H1 (cell line): ENCODE data around the gene FSTL4. TPM values are rescaled to one million over a fixed set of nuclear protein-coding genes. Genes with fewer than 3 reads are reported as not detected.
A peak's percentile ranks its signal among the peaks of the same experiment; 100 is the strongest.

Experiments used
- CTCF ChIA-PET: fragments of 300-600 bp; sonication (Branson Sonifier 250); formaldehyde crosslinking; loops from one replicate; lab custom pipeline; 2021; ENCODE audit not compliant: partially characterized antibody; lab: Charles Lee
- POLR2A ChIA-PET: fragments of 300-600 bp; sonication (Branson Sonifier 250); formaldehyde crosslinking; loops from one replicate; lab custom pipeline; 2021; ENCODE audit warnings: inconsistent platforms; ENCODE audit not compliant: partially characterized antibody; lab: Charles Lee
- DNase-seq, 2 experiments: peaks; one replicate each; pipeline versions ENCODE4 v3.0.0 to v3.0.0-alpha.2; 2010 to 2022; ENCODE audit warnings: low spot score in 2 of 2, low read depth in 1 of 2, mixed read lengths in 1 of 2
- FAIRE-seq: peaks from 2 replicates; lab custom pipeline; 2011; peaks lifted over from hg19 to GRCh38; lab: Jason Lieb, UNC
- H2AFZ ChIP-seq: 2 replicates; pipeline ENCODE4 v1.8.1; 2012; ENCODE audit warnings: low read length, inconsistent platforms
- H2AK5ac ChIP-seq: 2 replicates; pipeline ENCODE4 v1.6.1; 2013; ENCODE audit warnings: low read depth, low read length
- H2BK120ac ChIP-seq: replicated peaks from 2 replicates; pipeline ENCODE3; 2013; ENCODE audit warnings: low read depth, low read length, inconsistent platforms
- H2BK12ac ChIP-seq: 2 replicates; pipeline ENCODE4 v1.6.1; 2013; ENCODE audit warnings: low read depth, low read length
- H2BK15ac ChIP-seq: 2 replicates; pipeline ENCODE4 v1.6.1; 2013; ENCODE audit warnings: low read length
- H2BK20ac ChIP-seq: 2 replicates; pipeline ENCODE4 v1.6.1; 2013; ENCODE audit warnings: low read length
- H2BK5ac ChIP-seq: 2 replicates; pipeline ENCODE4 v1.6.1; 2013; ENCODE audit warnings: low read depth, low read length
- H3K14ac ChIP-seq: 2 replicates; pipeline ENCODE4 v1.6.1; 2013; ENCODE audit warnings: inconsistent platforms; ENCODE audit not compliant: insufficient read length
- H3K18ac ChIP-seq: 2 replicates; pipeline ENCODE4 v1.6.1; 2013; ENCODE audit warnings: low read length; ENCODE audit errors: extremely low read depth
- H3K23ac ChIP-seq: 2 replicates; pipeline ENCODE4 v1.6.1; 2013; ENCODE audit warnings: inconsistent platforms; ENCODE audit not compliant: insufficient read length
- H3K23me2 ChIP-seq: 2 replicates; pipeline ENCODE4 v1.6.1; 2013; ENCODE audit warnings: low read depth, low read length
- H3K27ac ChIP-seq: 2 replicates; pipeline ENCODE4 v1.6.1; 2011; ENCODE audit warnings: low read depth, low read length, inconsistent platforms
- H3K27me3 ChIP-seq, 4 experiments: replicated peaks in 1 of 4; 1 replicate in 1 of 4; 2 replicates in 3 of 4; pipeline versions ENCODE4 v1.6.1 to v1.8.1; 2011 to 2013; ENCODE audit warnings: low read length in 3 of 4, mild to moderate bottlenecking in 3 of 4, inconsistent platforms in 2 of 4, mixed read lengths in 2 of 4, moderate library complexity in 1 of 4; ENCODE audit not compliant: control insufficient read depth in 3 of 4, insufficient read depth in 3 of 4; ENCODE audit errors: extremely low read depth in 1 of 4
- H3K36me3 ChIP-seq, 4 experiments: 2 replicates each; pipeline versions ENCODE4 v1.6.1 to v1.8.1; 2011 to 2013; ENCODE audit warnings: mild to moderate bottlenecking in 4 of 4, low read length in 3 of 4, moderate library complexity in 2 of 4, control low read depth in 1 of 4, inconsistent platforms in 1 of 4; ENCODE audit not compliant: insufficient read depth in 4 of 4, control insufficient read depth in 2 of 4
- H3K4ac ChIP-seq: replicated peaks from 2 replicates; pipeline ENCODE3; 2013; ENCODE audit warnings: low read length, low read depth, mixed read lengths, inconsistent platforms; ENCODE audit not compliant: insufficient read length
- H3K4me1 ChIP-seq, 4 experiments: replicated peaks in 1 of 4; 1 replicate in 1 of 4; 2 replicates in 3 of 4; pipeline versions ENCODE4 v1.6.1 to v1.8.1; 2011 to 2013; ENCODE audit warnings: low read length in 3 of 4, inconsistent platforms in 2 of 4, mixed read lengths in 1 of 4; ENCODE audit not compliant: insufficient read depth in 4 of 4, control insufficient read depth in 3 of 4
- H3K4me2 ChIP-seq, 2 experiments: 2 replicates each; pipeline versions ENCODE4 v1.6.1 to v1.8.1; 2011 to 2013; ENCODE audit warnings: low read depth in 2 of 2, low read length in 2 of 2, control low read depth in 1 of 2, inconsistent platforms in 1 of 2, mild to moderate bottlenecking in 1 of 2; ENCODE audit not compliant: insufficient read depth in 1 of 2
- H3K4me3 ChIP-seq, 4 experiments: fragments of 200-600, 300-600 bp in 1 of 4; sonication (generic), shearing (Covaris generic), sonication (Bioruptor Twin) in 1 of 4; 2 replicates each; pipeline versions ENCODE4 v1.5.1 to v1.8.1; 2011 to 2016; ENCODE audit warnings: low read length in 4 of 4, low read depth in 3 of 4, control low read depth in 2 of 4, inconsistent platforms in 2 of 4, mild to moderate bottlenecking in 2 of 4, mixed read lengths in 1 of 4, moderate library complexity in 1 of 4; ENCODE audit not compliant: insufficient read depth in 2 of 4; ENCODE audit errors: extremely low read depth in 1 of 4
- H3K56ac ChIP-seq: replicated peaks from 2 replicates; pipeline ENCODE3; 2013; ENCODE audit warnings: low read depth, mild to moderate bottlenecking, mixed read lengths, low read length, inconsistent platforms; ENCODE audit not compliant: insufficient read length
- H3K79me1 ChIP-seq: 2 replicates; pipeline ENCODE4 v1.6.1; 2013; ENCODE audit warnings: low read depth, low read length, control low read depth
- H3K79me2 ChIP-seq, 2 experiments: 2 replicates each; pipeline versions ENCODE4 v1.6.1 to v1.8.1; 2012 to 2013; ENCODE audit warnings: low read length in 2 of 2, mild to moderate bottlenecking in 2 of 2, inconsistent platforms in 1 of 2; ENCODE audit not compliant: insufficient read depth in 2 of 2, control insufficient read depth in 1 of 2
- H3K9ac ChIP-seq, 4 experiments: replicated peaks in 1 of 4; 1 replicate in 1 of 4; 2 replicates in 3 of 4; pipeline versions ENCODE4 v1.6.1 to v1.8.1; 2011 to 2013; ENCODE audit warnings: low read depth in 3 of 4, low read length in 3 of 4, control low read depth in 2 of 4, mild to moderate bottlenecking in 2 of 4, moderate library complexity in 2 of 4, inconsistent platforms in 1 of 4; ENCODE audit errors: extremely low read depth in 1 of 4
- H3K9me3 ChIP-seq, 2 experiments: 2 replicates each; pipeline versions ENCODE4 v1.6.1 to v1.8.1; 2012 to 2013; ENCODE audit warnings: mild to moderate bottlenecking in 2 of 2, moderate library complexity in 2 of 2, control low read depth in 1 of 2, inconsistent platforms in 1 of 2, low read depth in 1 of 2, low read length in 1 of 2, mixed read lengths in 1 of 2; ENCODE audit not compliant: insufficient read depth in 2 of 2
- H4K20me1 ChIP-seq, 2 experiments: replicated peaks in 1 of 2; 2 replicates each; pipeline versions ENCODE3 to v1.8.1; 2011 to 2013; ENCODE audit warnings: inconsistent platforms in 2 of 2, low read length in 2 of 2, mild to moderate bottlenecking in 1 of 2; ENCODE audit not compliant: insufficient read depth in 2 of 2, control insufficient read depth in 1 of 2
- H4K5ac ChIP-seq: 2 replicates; pipeline ENCODE4 v1.6.1; 2013; ENCODE audit warnings: low read length, low read depth, mixed read lengths, inconsistent platforms; ENCODE audit not compliant: insufficient read length
- H4K8ac ChIP-seq: 2 replicates; pipeline ENCODE4 v1.8.0; 2013; ENCODE audit warnings: mild to moderate bottlenecking, moderate library complexity, low read length, inconsistent platforms; ENCODE audit not compliant: insufficient read depth; ENCODE audit errors: extremely low read depth
- H4K91ac ChIP-seq: replicated peaks from 2 replicates; pipeline ENCODE3; 2013; ENCODE audit warnings: low read length, mixed read lengths, inconsistent platforms; ENCODE audit not compliant: insufficient read length
- ATF2 ChIP-seq: IDR thresholded peaks from 2 replicates; pipeline ENCODE4 v1.6.1; 2012; ENCODE audit warnings: low read length, inconsistent platforms
- CTCF ChIP-seq, 3 experiments: IDR thresholded peaks; 1 replicate in 2 of 3; 2 replicates in 1 of 3; pipeline versions ENCODE4 v1.5.1 to v1.6.1; 2011; ENCODE audit warnings: low read length in 3 of 3, mild to moderate bottlenecking in 3 of 3, inconsistent platforms in 2 of 3, low read depth in 1 of 3, moderate library complexity in 1 of 3; ENCODE audit not compliant: insufficient read depth in 1 of 3; ENCODE audit errors: control extremely low read depth in 1 of 3
- HDAC2 ChIP-seq, 2 experiments: fragments of 300-600 bp in 1 of 2; sonication (generic) in 1 of 2; IDR thresholded peaks; 2 replicates each; pipeline ENCODE4 v1.6.1; 2011 to 2012; ENCODE audit warnings: low read depth in 2 of 2, low read length in 2 of 2, mild to moderate bottlenecking in 2 of 2, moderate library complexity in 2 of 2, borderline replicate concordance in 1 of 2, inconsistent platforms in 1 of 2
- RAD21 ChIP-seq, 2 experiments: IDR thresholded peaks in 1 of 2; conservative IDR thresholded peaks in 1 of 2; 2 replicates each; pipeline ENCODE4 v1.6.1; 2011; ENCODE audit warnings: low read depth in 2 of 2, low read length in 2 of 2, improper control_type of control experiment in 1 of 2, inconsistent platforms in 1 of 2, mild to moderate bottlenecking in 1 of 2, moderate library complexity in 1 of 2
- RXRA ChIP-seq: IDR thresholded peaks from 2 replicates; pipeline ENCODE4 v1.6.1; 2011; ENCODE audit warnings: low read depth, mild to moderate bottlenecking, low read length, moderate library complexity; ENCODE audit not compliant: insufficient read depth
- WGBS, 2 experiments: shearing (Covaris generic) in 1 of 2; methylation state at CpG; one replicate each; pipeline versions ENCODE4 v1.1.6 to v1.1.7; 2013 to 2015; ENCODE audit warnings: low lambda C conversion rate in 2 of 2, mixed read lengths in 2 of 2, inconsistent platforms in 1 of 2, low coverage in 1 of 2, missing lambda C conversion rate in 1 of 2; ENCODE audit not compliant: insufficient replicate concordance in 2 of 2, insufficient coverage in 1 of 2, insufficient read length in 1 of 2; ENCODE audit errors: extremely low coverage in 1 of 2, missing lambda C conversion rate in 1 of 2; 5-methylcytosine and 5-hydroxymethylcytosine counted together
- polyA plus RNA-seq, 7 experiments: library from polyadenylated mRNA; depleted of rRNA in 3 of 7; stranded (reverse) in 5 of 7; unstranded in 2 of 7; fragments of >200 nt in 5 of 7; fragments of 200-250 nt in 2 of 7; gene quantifications; 1 replicate in 5 of 7; 2 replicates in 1 of 7; 4 replicates in 1 of 7; pipeline versions ENCODE4 v1.2.1 to v1.2.3, GENCODE V29; 2011 to 2013; ENCODE audit warnings: missing spikeins in 2 of 7, mixed read lengths in 2 of 7
- total RNA-seq: library from RNA; stranded (reverse); fragmentation: NEBNext Ultra II Directional; extraction: Animal tissue kit (Norgen Biotek cat#: 25700); gene quantifications from 2 replicates; pipeline ENCODE4 v1.2.1, GENCODE V29; 2021

Gene FSTL4
- total and polyA plus RNA-seq, 2 of the 8 experiments (the other 6 are each of a cell fraction or from before 2014, with no cell fraction given) = 3.1 to 4.1 TPM

GRCh38 chr5:133316346-133317343 lies 295.7 kb downstream of the FSTL4 start:
- no peak overlapping the region for H2BK12ac ChIP-seq
- peak overlapping the region; percentile 4 for H4K91ac ChIP-seq
- TF ChIP-seq ATF2 = no peak
- TF ChIP-seq CTCF (IDR thresholded peaks at IDR 0.05; ENCODE audit: control extremely low read depth in 1 of 3, insufficient read depth in 1 of 3, low read depth in 1 of 3, low read length in 3 of 3) = peak in 2 of 3 experiments; percentile 70 to 76; a peak in 3 of 4 replicates
- no peak for TF ChIP-seq RXRA
- TF ChIP-seq RAD21 (IDR thresholded peaks at IDR 0.05 in 1 of 2, conservative IDR thresholded peaks at IDR 0.05 in 1 of 2; ENCODE audit: low read depth in 2 of 2, low read length in 2 of 2) = peak; percentile 60 to 77
- no peak for TF ChIP-seq HDAC2 (IDR thresholded peaks at IDR 0.05; ENCODE audit: borderline replicate concordance in 1 of 2, low read depth in 2 of 2, low read length in 2 of 2)

More at GRCh38 chr5:133316346-133317343, 295.7 kb downstream of the FSTL4 start:
- Histone ChIP-seq H2AK5ac (no peak overlapping the region), H3K36me3 (no peaks in the 10 kb centered on the region), H3K23ac (no peak overlapping the region), H2BK5ac (no peak overlapping the region), H2BK15ac (no peak overlapping the region), H2AFZ (no peak overlapping the region), H3K9me3 (no peaks in the 10 kb centered on the region), H3K79me2 (no peaks in the 10 kb centered on the region), H3K56ac (no peak overlapping the region), H2BK120ac (no peak overlapping the region), H4K5ac (no peak overlapping the region), H3K4me3 (no peak overlapping the region), H3K27ac (no peak overlapping the region), H3K9ac (no peak overlapping the region), H3K4me2 (no peak overlapping the region), H3K18ac (no peak overlapping the region), H3K14ac (no peak overlapping the region), H3K79me1 (no peaks in the 10 kb centered on the region), H3K23me2 (no peaks in the 10 kb centered on the region), H2BK20ac (no peak overlapping the region), H4K20me1 (no peaks in the 10 kb centered on the region), H3K4me1 (peaks cover 5 to 13% (median 10%) of the 10 kb centered on the region in 4 experiments), H3K4ac (no peak overlapping the region), H3K27me3 (no peaks in the 10 kb centered on the region), H4K8ac (no peak overlapping the region)
- 85% methylated on average over 22 of the region's 22 CpGs; no CpG with 5 or more reads in 1 of the 2 experiments for WGBS, 2 experiments
- ChIA-PET CTCF (interaction anchor here (0.6 to 8.7 kb wide), 43 partner anchors 10 to 719 kb away, joined by 3 to 116 read pairs (median 4); no protein-coding TSS in a partner anchor), POLR2A (no interaction called here)
- DNase-seq (peak; percentile 29 to 74), FAIRE-seq (no peak)
